Stimulated activated memory B cell treated with anti-CD40 and anti-IgM and Interleukin-4, amounts not matched to agents 10 μg/mL and 1 μg/mL and 100 μg/mL, for 72 hours (primary cell): Measurements from ENCODE around the gene FHIT.
"Not testable (repeated sequence)": the region's sequence is repeated elsewhere in the genome, so short reads cannot be mapped to it uniquely, and the experiment has no call there.

Experiments
- ATAC-seq: fragments of 150-1000 bp; cut with Tn5 transposase; 2 replicates; pipeline ENCODE4 v1.10.0; 2021
- H3K27ac Mint-ChIP-seq: one replicate; pipeline ENCODE4 v1.8.0; 2022; ENCODE audit warnings: mild to moderate bottlenecking, mixed read lengths
- H3K27me3 Mint-ChIP-seq: one replicate; pipeline ENCODE4 v1.8.0; 2022; ENCODE audit warnings: mixed read lengths
- H3K36me3 Mint-ChIP-seq: one replicate; pipeline ENCODE4 v1.8.0; 2022; ENCODE audit warnings: mixed read lengths
- H3K4me1 Mint-ChIP-seq: one replicate; pipeline ENCODE4 v1.8.0; 2022; ENCODE audit warnings: mixed read lengths
- H3K4me3 Mint-ChIP-seq: one replicate; pipeline ENCODE4 v1.8.0; 2022; ENCODE audit warnings: mild to moderate bottlenecking, moderate library complexity, mixed read lengths
- H3K9me3 Mint-ChIP-seq: one replicate; pipeline ENCODE4 v1.8.0; 2022; ENCODE audit warnings: mixed read lengths

Gene FHIT

DNA sequence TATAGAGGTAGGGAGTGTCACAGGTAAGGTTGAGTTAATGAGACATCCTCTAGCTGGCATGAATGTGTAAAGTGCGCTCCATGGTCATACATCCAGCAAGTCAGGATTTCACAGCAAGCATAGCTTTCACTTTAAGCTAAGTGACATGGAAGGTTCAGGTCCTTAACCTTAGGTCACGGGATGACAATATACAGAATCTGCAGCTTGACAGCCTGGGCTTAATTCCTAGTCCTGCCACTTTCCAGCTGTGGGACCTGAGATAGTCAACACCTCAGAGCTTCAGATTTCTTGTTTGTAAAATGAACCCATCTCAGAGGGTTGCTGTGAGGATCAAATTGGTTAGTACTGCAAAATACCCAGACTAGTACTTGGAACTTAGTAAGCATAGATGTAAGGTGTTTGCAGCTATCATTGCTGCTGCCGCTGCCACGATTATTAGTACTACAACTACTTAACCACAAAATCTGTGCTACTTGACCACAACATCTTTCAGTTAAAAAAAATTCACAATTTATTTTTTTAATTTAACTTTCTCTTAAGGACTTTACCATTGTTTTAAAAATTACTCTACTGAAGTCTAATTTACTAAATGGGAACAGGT lies 1311.3 kb downstream of the FHIT start:
- no peaks in the 10 kb centered on the region for H3K27me3 Mint-ChIP-seq
- no peaks in the 10 kb centered on the region for H3K36me3 Mint-ChIP-seq
- H3K27ac Mint-ChIP-seq: no peak overlapping the region
- no peaks in the 10 kb centered on the region for H3K9me3 Mint-ChIP-seq
- H3K4me1 Mint-ChIP-seq: peaks cover 16% of the 10 kb centered on the region
- H3K4me3 Mint-ChIP-seq: no peak overlapping the region
- no peak for ATAC-seq

DNA sequence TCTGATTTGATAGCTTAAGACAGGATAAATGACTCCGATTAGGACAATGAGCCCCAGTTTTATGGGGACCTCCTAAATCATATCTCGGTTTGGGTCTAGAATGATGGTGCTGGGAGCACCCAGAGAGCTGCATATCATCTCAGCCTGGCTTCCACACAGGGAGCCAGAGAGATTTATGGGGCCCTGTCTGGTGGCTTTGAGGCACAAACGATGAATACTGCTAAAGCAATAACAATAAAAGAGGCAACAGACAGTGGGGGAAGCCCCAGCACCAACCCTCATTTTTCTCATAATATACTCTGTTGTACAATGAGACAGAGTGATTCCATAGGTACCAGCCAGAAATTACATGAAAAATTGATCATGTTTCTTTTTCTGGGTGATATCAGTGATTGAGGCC lies 1312.4 kb downstream of the FHIT start:
- no peaks in the 10 kb centered on the region for H3K36me3 Mint-ChIP-seq
- peaks cover 16% of the 10 kb centered on the region for H3K4me1 Mint-ChIP-seq
- no peaks in the 10 kb centered on the region for H3K27me3 Mint-ChIP-seq
- peaks cover 3% of the 10 kb centered on the region for H3K9me3 Mint-ChIP-seq
- ATAC-seq: no peak
- no peak overlapping the region for H3K27ac Mint-ChIP-seq
- H3K4me3 Mint-ChIP-seq: no peak overlapping the region

DNA sequence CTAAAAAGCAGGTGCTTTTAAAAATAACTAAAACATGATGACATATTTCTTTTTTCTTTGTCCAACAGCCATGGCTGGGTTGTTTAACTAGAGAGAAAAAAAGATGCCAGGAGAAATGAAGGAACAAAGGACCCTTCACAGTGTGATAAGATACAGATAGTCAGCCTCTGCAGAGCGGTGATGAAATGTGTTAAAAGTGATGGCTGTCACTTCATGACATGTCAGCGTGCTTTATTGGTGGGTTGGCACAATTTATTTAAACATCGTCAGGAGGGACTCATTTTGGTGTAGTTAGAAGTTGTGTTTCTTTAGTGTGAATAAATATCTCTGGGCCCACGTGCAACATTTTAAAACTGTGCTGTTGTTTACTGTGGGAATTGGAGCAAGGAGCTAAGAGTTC lies 1314.1 kb downstream of the FHIT start:
- no peak for ATAC-seq
- Mint-ChIP-seq H3K4me3 (no peak overlapping the region), H3K9me3 (peaks cover 3% of the 10 kb centered on the region), H3K27me3 (no peaks in the 10 kb centered on the region), H3K4me1 (peaks cover 16% of the 10 kb centered on the region), H3K27ac (no peak overlapping the region), H3K36me3 (no peaks in the 10 kb centered on the region)

DNA sequence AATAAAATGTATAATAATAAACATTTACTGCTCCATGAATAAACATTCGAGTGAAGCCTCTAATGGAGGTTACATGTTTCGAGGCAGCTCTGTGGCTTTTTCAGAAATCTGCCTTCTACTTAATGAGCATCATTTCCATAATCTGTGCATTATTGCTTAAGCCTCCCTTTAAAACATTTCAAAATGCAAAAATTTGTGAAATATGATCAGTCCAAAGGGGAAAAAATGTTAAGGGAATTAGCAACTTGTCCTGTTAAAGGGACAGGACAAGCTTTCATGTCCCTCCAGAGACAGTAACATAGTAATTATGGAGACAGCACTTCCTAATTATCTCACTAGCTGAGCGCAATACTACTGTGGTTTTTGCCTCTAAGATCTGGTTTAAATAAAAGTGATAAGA lies 1314.8 kb downstream of the FHIT start:
- Mint-ChIP-seq H3K27me3 (no peaks in the 10 kb centered on the region), H3K36me3 (no peaks in the 10 kb centered on the region), H3K4me3 (no peak overlapping the region), H3K9me3 (peaks cover 3% of the 10 kb centered on the region), H3K4me1 (peaks cover 15% of the 10 kb centered on the region), H3K27ac (no peak overlapping the region)
- ATAC-seq: no peak

DNA sequence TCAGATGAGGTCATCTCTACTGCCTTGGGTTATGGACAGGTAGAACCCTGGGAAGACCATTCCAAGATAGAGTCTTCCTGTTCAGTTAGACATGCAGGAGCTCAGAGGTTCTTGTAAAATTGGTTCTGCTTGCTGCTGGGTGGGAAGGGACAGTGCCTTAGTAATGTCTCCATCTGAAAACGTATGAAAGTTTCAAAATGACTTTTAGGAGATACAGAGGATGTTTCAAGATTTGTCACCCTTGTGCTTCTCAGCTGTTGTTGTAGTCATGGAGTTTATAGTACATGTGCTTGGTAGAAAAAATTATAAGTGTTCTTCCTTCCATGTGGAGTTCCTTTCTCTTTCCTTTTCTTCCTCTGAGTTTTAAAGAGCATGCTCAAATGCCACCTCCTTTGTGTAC lies 1316.2 kb downstream of the FHIT start:
- no peaks in the 10 kb centered on the region for H3K36me3 Mint-ChIP-seq
- no peaks in the 10 kb centered on the region for H3K27me3 Mint-ChIP-seq
- peaks cover under 1% of the 10 kb centered on the region for H3K4me1 Mint-ChIP-seq
- peak; percentile 84 for ATAC-seq
- peaks cover 3% of the 10 kb centered on the region for H3K9me3 Mint-ChIP-seq
- H3K27ac Mint-ChIP-seq: no peak overlapping the region
- no peak overlapping the region for H3K4me3 Mint-ChIP-seq

DNA sequence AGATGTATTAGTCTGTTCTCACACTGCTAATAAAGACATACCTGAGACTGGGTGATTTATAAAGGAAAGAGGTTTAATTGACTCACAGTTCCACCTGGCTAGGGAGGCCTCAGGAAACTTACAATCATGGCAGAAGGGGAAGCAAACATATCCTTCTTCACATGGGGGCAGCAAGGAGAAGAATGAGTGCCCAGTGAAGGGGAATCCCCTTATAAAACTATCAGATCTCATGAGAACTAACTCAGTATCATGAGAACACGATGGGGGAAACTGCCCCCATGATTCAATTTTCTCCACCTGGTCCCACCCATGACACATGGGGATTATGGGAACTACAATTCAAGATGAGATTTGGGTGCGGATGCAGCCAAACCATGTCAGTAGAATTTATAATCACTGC lies 1316.7 kb downstream of the FHIT start:
- not testable (repeated sequence) for ATAC-seq, H3K27me3 Mint-ChIP-seq, H3K9me3 Mint-ChIP-seq, H3K4me3 Mint-ChIP-seq, H3K36me3 Mint-ChIP-seq, H3K4me1 Mint-ChIP-seq, H3K27ac Mint-ChIP-seq

DNA sequence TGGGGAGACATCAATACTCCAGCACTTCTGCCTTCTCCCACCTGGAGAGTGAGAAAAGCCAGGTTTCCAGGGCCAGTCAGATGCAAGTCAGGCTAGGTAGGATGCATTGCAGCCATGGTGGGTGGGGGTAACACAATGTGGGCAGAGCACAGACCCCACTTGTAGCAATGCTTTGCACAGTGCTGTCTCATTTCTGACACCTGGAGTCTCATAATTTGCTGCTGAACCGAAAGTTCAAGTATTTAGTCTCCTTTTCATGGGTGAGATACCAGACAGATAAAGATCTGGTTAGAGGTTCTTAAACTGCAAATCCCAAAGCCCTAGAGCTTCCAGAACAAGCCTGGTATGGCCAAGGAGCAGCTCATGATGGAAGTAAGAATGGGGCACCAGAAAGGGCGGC lies 1321.1 kb downstream of the FHIT start:
- Mint-ChIP-seq H3K9me3 (peaks cover 3% of the 10 kb centered on the region), H3K36me3 (no peaks in the 10 kb centered on the region), H3K4me1 (no peaks in the 10 kb centered on the region), H3K4me3 (no peak overlapping the region), H3K27me3 (peaks cover 4% of the 10 kb centered on the region), H3K27ac (no peak overlapping the region)
- ATAC-seq: no peak

DNA sequence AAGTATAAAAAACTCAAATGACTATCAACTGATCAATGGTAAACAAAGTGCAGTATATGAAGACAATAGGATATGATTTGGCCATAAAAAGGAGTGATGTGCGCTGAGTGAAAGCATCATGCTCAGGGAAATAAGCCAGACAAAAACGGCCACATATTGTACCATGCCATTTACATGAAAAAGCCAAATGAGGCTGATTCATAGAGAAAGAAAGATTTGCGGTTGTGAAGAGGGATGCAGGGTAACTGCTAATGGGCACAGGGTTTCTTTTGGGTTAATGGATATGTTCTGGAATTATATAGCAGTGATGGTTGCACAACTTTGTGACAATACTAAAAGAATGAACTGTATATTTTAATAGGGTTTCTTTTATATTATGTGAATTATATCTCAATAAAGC lies 1324.2 kb downstream of the FHIT start:
- Mint-ChIP-seq H3K9me3 (no peaks in the 10 kb centered on the region), H3K27ac (no peak overlapping the region), H3K4me3 (no peak overlapping the region), H3K27me3 (peaks cover 11% of the 10 kb centered on the region), H3K4me1 (no peaks in the 10 kb centered on the region), H3K36me3 (no peaks in the 10 kb centered on the region)
- ATAC-seq: no peak

DNA sequence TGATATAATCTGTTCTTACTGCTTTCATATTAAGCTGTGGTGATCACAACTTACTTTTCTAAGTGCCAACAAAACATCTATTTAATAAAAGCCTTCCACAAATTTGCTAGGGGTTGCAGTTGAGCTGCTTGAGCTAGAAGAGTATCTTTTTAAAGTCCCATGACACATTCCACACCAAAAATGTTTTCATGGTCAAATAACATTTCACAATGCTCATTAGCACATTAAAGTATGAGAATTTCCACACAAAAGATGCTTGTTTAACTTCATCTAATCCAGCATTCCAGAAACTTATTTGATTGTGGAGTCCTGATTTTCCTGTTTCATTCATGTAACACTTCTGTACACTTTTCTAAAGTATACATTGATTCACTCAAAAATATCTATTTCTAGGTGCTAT lies 1325.3 kb downstream of the FHIT start:
- no peak for ATAC-seq

DNA sequence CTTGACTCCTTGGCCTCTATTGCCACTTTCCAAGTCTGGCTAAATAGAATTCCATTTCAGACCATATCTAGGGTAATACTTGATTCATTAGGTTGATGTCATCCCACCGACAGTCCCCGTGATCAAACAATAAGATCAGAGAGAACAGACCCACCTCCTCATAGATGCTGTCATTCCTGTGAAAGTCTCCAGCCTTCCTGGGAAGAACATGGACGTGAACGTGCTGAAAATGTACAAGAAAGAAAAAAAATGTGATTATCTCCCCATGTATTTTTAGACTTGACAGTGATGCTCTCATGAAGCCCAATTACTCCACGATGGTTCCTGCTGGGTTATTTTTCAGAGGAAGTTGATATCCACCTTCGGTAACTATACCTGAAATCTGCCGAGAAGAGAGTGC lies 1329.1 kb downstream of the FHIT start:
- Mint-ChIP-seq H3K27ac (no peak overlapping the region), H3K27me3 (peaks cover 11% of the 10 kb centered on the region), H3K9me3 (no peaks in the 10 kb centered on the region), H3K36me3 (no peaks in the 10 kb centered on the region), H3K4me3 (no peak overlapping the region), H3K4me1 (no peaks in the 10 kb centered on the region)
- ATAC-seq: no peak

More for the DNA sequence above, 1325.3 kb downstream of the FHIT start:
- no peaks in the 10 kb centered on the region for H3K9me3 Mint-ChIP-seq
- H3K27ac Mint-ChIP-seq: no peak overlapping the region
- peaks cover 11% of the 10 kb centered on the region for H3K27me3 Mint-ChIP-seq
- no peaks in the 10 kb centered on the region for H3K4me1 Mint-ChIP-seq
- H3K36me3 Mint-ChIP-seq: no peaks in the 10 kb centered on the region
- no peak overlapping the region for H3K4me3 Mint-ChIP-seq

DNA sequence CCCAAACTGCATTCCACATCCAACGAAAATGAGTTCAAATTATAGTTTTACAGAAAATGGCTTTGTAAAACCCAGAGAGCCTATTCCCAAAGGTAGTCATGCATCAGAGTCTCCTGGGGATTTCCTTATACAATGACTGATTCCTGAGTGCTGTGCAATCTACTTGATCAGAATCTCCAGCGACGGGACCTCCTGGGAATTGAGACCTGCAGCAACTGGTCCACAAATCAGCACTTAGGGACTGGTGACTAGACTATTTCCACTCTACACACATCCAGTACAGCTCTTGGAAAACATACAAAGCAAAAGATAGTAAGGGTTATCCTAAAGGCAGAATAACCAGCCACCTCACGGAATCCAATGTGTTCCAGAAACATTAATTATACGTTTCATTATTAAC lies 1330.4 kb downstream of the FHIT start:
- Mint-ChIP-seq H3K36me3 (no peaks in the 10 kb centered on the region), H3K9me3 (no peaks in the 10 kb centered on the region), H3K4me1 (no peaks in the 10 kb centered on the region), H3K27ac (no peak overlapping the region), H3K4me3 (no peak overlapping the region), H3K27me3 (peaks cover 11% of the 10 kb centered on the region)
- ATAC-seq: no peak

DNA sequence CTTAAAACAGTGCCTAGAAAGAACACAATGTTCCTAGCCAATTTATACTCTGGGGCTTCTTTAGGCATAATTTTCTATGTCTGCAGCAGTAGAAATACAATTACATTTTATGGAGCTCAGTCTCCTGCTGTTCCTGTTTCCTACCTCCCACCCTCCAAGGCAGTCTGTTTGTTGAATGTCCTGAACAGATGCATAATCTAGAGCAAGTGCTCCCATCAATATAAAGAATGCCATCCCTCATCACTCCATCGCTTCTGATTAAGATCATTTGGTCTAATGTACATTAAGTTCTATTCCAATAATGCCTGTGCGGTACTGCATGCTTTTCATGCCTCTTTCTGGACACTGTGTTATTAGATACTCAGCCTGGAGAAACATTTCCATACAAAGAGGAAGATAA lies 1331.7 kb downstream of the FHIT start:
- Mint-ChIP-seq H3K27me3 (peaks cover under 1% of the 10 kb centered on the region), H3K4me1 (no peaks in the 10 kb centered on the region), H3K4me3 (no peak overlapping the region), H3K36me3 (no peaks in the 10 kb centered on the region), H3K27ac (no peak overlapping the region), H3K9me3 (no peaks in the 10 kb centered on the region)
- no peak for ATAC-seq

DNA sequence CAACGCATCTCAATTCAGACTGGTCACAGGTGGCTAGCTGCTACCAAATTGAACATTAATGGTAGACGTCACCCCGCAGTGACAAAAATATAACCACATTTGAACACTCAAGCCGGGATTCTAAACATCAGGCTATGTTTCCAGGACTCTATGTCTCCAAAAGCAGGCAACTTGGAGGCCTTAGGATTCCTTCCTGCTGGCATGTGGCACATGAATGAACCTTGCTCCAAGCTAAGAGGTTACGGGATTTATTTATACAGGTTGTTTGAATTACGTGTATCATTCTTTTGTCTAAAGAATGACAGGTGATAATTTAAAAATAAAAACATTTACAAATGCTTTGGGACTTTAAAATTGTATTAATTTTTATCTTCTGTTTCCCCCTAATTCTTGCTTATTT lies 1337.0 kb downstream of the FHIT start:
- Mint-ChIP-seq H3K9me3 (no peaks in the 10 kb centered on the region), H3K4me3 (no peak overlapping the region), H3K27ac (no peak overlapping the region), H3K4me1 (no peaks in the 10 kb centered on the region), H3K36me3 (no peaks in the 10 kb centered on the region), H3K27me3 (no peaks in the 10 kb centered on the region)
- no peak for ATAC-seq

DNA sequence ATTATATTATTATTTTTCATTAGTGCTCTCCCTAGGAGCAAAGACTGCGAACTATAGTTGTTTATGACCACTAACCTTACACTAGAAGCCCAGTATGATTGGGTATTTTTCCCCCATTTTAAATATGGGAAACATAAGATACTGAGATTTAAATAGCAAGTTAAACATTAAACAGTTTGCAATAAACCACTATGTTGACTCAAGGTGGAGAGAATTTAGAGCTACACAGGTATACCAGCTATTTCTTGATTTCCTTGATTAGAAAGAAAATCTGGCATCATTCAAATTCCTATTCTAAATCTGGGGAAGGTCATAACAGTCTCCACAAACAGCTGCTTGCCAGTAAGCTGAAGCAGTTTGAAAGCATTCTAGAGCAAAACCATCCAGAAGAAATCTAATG lies 1337.6 kb downstream of the FHIT start:
- no peaks in the 10 kb centered on the region for H3K36me3 Mint-ChIP-seq
- H3K4me3 Mint-ChIP-seq: no peak overlapping the region
- no peaks in the 10 kb centered on the region for H3K9me3 Mint-ChIP-seq
- H3K4me1 Mint-ChIP-seq: no peaks in the 10 kb centered on the region
- H3K27ac Mint-ChIP-seq: no peak overlapping the region
- H3K27me3 Mint-ChIP-seq: no peaks in the 10 kb centered on the region
- no peak for ATAC-seq

DNA sequence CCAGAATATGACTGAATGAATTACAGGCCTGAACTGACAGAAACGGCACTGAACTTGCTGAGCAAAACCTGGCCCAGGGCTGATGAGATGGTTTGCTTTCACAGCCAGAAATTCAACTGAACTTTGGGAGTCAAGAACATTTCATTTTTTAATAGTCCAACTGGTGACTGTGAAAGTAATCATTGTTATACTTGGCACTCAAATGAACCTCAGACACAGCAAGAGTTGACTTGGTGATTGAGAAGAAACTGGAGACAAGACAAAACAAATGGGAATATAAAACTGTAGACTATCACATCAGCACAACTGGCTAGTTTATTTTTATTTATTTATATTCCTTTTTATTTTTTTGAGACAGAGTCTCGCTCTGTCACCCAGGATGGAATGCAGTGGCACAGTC lies 1342.6 kb downstream of the FHIT start:
- no peaks in the 10 kb centered on the region for H3K4me1 Mint-ChIP-seq
- H3K27ac Mint-ChIP-seq: no peak overlapping the region
- ATAC-seq: no peak
- peaks cover 6% of the 10 kb centered on the region for H3K9me3 Mint-ChIP-seq
- peaks cover 8% of the 10 kb centered on the region for H3K27me3 Mint-ChIP-seq
- H3K36me3 Mint-ChIP-seq: peaks cover 5% of the 10 kb centered on the region
- no peak overlapping the region for H3K4me3 Mint-ChIP-seq

DNA sequence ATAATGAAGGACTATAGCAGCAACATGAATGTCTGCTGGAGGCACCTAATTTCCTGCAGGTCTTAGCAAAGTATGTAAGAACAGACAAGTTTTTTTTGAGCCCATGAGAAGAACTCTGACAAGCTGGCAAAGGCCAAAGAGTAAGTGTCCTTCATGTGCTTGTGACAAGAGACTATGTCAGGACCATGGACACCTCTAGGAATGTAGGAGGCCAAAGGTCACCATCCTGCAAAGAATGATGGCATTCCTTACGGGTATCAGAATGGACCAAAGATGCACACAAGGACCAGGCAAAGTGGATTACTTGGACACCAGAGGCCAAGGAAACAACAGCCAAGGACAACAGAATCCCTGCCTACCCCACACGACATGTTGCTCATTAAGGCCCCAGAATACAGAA lies 1343.0 kb downstream of the FHIT start:
- no peak overlapping the region for H3K4me3 Mint-ChIP-seq
- H3K9me3 Mint-ChIP-seq: peaks cover 6% of the 10 kb centered on the region
- H3K27me3 Mint-ChIP-seq: peaks cover 9% of the 10 kb centered on the region
- no peak for ATAC-seq
- H3K4me1 Mint-ChIP-seq: no peaks in the 10 kb centered on the region
- H3K27ac Mint-ChIP-seq: no peak overlapping the region
- H3K36me3 Mint-ChIP-seq: peaks cover 5% of the 10 kb centered on the region

DNA sequence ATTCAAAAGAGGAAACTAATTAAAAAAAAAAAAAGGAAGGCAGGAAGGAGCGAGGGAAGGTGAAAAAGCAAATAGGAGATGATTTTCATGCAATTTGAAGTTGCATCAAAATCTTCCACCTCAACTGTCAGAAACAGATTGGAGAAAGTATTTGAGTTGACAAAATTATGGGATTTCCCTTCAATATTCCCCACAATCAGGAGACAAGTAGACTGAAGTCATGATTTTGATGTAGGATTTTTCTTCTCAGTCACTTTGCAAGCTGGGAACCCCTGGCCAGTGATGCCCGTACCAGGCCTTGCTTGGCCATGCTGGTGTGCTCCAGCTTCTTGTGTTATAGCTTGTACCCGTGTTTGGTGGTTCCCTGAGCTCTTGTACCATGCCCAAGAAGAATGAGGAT lies 1347.0 kb downstream of the FHIT start:
- no peak overlapping the region for H3K4me3 Mint-ChIP-seq
- peaks cover 5% of the 10 kb centered on the region for H3K36me3 Mint-ChIP-seq
- H3K27ac Mint-ChIP-seq: no peak overlapping the region
- no peaks in the 10 kb centered on the region for H3K4me1 Mint-ChIP-seq
- no peak for ATAC-seq
- peaks cover 6% of the 10 kb centered on the region for H3K9me3 Mint-ChIP-seq
- H3K27me3 Mint-ChIP-seq: peaks cover 9% of the 10 kb centered on the region
